C4-2B (cell line): ENCODE results near the gene ITGBL1.

Experiments used
- H3K27ac ChIP-seq: fragments of 450-650 bp; 2 replicates; pipeline ENCODE4 v1.5.1; 2017
- ZFX ChIP-seq: fragments of 450-650 bp; IDR thresholded peaks from 2 replicates; pipeline ENCODE4 v1.6.1; 2017
- TF ChIP-seq, protein P1 (sequence below): fragments of 450-650 bp; conservative IDR thresholded peaks from 2 replicates; pipeline ENCODE4 v1.5.1; 2017; ENCODE audit warnings: mild to moderate bottlenecking

ITGBL1 gene

DNA sequence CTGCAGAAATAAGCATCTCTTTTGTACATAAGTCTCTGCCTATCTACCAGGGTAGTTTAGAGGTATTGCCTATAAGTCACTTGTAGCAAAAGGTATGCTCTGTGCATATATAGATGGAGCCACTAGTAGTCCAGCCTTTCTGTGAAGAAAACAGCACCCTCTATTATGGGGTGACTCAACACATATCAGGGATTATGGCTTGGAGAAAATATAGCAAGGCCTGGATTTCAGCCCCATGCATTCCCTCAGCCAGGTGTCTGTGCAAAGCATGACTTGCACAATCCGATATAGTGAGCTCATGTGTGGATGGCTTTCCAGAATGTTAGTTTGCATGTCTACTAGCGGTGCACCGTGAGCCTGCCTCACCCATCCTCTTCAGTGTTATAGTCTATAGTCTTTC lies 22.7 kb upstream of the ITGBL1 start:
- TF ChIP-seq ZFX: no peak
- TF ChIP-seq, protein P1, sequence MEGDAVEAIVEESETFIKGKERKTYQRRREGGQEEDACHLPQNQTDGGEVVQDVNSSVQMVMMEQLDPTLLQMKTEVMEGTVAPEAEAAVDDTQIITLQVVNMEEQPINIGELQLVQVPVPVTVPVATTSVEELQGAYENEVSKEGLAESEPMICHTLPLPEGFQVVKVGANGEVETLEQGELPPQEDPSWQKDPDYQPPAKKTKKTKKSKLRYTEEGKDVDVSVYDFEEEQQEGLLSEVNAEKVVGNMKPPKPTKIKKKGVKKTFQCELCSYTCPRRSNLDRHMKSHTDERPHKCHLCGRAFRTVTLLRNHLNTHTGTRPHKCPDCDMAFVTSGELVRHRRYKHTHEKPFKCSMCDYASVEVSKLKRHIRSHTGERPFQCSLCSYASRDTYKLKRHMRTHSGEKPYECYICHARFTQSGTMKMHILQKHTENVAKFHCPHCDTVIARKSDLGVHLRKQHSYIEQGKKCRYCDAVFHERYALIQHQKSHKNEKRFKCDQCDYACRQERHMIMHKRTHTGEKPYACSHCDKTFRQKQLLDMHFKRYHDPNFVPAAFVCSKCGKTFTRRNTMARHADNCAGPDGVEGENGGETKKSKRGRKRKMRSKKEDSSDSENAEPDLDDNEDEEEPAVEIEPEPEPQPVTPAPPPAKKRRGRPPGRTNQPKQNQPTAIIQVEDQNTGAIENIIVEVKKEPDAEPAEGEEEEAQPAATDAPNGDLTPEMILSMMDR: no peak

DNA sequence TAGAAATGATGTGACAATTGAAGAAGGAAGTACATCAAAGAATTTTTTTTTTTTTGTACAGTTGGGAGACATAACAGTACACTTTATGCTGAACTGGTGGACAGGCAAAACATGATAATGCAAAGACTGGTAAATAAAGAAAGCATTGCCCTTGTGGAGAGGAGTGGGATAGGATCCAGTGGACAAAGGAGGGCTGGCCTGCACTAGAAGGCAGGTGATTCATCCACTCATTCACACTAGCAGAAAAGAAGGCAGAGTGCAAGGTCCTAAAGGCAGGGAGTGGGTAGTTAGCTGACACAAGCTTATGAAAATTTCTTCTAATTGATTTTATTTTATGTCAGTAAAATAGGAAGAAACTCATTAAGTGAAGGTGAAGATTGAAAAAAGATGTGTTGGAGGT lies 18.6 kb upstream of the ITGBL1 start:
- no peak overlapping the region for H3K27ac ChIP-seq
- TF ChIP-seq ZFX: no peak
- TF ChIP-seq, protein P1: no peak

More for the DNA sequence above, 22.7 kb upstream of the ITGBL1 start:
- no peak overlapping the region for H3K27ac ChIP-seq

DNA sequence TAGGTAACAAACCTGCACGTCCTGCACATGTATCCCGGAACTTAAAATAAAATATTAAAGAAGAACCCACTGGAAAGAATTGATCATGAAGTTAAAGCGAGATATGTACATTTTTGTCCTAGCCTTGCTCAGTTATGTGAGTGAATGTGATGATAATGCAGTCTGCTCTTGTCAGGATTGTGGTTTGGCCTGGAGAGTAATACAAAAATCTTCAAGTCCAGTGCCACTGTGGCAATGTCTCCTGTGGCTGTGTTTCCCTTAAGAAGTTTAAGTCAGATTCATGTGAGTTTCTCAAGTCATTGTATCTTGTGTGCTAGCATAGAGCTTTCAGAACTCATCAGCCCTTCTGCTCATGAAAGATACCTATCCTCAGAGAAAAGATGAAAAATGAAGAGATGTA lies 18.0 kb upstream of the ITGBL1 start:
- TF ChIP-seq ZFX: no peak
- TF ChIP-seq, protein P1: no peak
- H3K27ac ChIP-seq: no peak overlapping the region

DNA sequence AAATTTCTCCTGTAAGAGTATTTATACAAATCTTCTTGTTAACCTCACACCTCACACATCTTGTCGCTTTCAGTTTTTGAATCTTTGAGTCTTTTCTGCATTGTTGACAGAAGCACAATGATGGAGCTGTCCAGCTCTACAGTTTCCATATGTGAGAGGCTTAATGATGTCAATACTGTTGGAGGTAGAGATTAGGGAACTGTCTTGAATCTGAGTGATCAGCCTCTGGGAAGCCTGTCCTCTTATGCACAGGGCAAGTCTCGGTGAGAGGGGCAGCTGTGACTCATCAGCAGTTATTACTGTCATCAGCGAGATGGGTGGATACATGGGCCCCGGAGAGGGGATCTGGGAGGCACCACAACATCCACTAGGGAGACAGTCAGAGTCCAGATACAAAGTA lies 4.6 kb upstream of the ITGBL1 start:
- TF ChIP-seq, protein P1: no peak
- TF ChIP-seq ZFX: no peak
- H3K27ac ChIP-seq: no peak overlapping the region

DNA sequence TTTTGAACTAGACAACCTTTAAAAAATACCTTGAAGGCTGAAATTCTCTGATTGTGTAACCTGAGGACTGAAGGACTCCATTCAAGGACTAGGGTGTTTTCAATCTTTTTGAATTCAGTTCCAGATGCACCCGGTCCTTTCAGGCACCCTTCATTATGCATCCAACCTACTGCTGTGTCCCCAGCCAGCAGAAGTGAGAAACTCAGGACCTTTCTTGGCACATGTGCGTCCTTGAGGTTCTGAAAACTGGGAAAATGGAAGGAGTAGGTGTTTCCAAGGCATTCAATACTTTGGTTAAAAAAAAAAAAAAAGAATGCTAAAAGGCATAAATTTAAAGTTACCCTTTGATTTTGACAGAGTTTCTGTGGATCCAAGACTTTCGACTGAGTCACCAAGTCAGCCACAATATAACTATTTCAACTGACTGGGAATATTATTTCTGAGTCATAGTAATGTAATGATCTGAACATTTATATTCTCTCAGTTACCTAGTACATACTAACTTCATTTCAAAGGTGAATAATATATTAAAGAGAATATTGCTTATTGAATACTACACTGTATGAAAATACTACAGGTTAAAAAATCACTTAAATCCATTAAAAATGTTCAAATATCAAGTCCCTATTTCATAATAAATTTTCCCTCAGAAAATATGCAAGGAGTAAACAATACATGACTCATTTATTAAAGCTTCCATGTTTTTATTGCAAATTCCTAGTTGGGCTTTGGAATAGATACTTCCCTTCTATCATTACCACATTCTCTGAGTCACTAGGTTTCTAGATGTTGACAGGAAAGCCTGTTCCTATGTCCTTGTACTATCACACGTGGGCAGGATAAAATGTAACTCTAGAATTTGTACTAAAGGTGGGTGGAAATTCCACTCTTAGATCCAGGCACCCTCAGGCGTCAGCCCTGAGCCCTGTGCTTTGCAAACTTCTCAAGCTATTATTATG lies 2.4 kb upstream of the ITGBL1 start:
- no peak overlapping the region for H3K27ac ChIP-seq
- TF ChIP-seq, protein P1: no peak
- no peak for TF ChIP-seq ZFX

DNA sequence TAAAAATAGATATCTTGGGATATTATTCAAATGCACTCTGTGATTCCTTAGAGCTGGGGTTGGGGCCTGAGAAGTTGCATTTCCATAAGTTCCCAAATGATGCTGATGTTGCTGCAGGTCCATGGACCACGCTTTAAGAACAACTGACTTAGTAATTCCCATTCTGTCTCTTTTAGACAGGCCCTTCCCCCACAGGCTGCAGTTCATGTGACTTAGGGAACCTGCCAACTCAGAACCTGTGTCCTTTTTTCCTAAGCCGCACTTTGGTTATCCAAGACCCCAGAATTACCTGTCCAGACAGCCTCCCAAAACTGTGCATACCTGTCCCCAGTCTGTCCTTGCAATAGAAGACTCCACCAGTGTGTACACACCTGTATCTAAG lies 1.7 kb upstream of the ITGBL1 start:
- no peak overlapping the region for H3K27ac ChIP-seq
- no peak for TF ChIP-seq ZFX
- TF ChIP-seq, protein P1: no peak

DNA sequence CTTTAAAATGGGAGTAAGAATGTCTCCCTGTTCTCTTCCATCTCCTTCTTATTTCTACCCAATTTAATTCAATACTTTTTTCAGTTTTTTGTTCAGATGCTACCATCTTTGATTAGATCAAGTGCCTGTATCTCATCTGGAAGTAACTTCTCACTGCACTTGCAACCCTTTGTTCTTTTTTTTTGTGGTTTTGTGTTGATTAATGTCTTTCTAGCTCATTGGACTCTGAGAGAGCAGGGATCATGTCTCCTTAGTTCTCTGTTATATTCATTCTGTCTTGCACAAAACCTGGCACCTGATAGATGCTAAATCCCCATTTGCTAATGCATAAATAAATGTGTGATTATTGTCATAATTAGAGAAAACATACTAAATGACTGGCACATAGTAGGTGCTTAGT lies 834 bp upstream of the ITGBL1 start:
- no peak overlapping the region for H3K27ac ChIP-seq
- no peak for TF ChIP-seq ZFX
- TF ChIP-seq, protein P1: no peak
